Ramos (cell line): Measurements from ENCODE around the gene GSS.

ENCODE experiments used
- in situ Hi-C: fragments of 300-500 bp; cut with MboI; formaldehyde crosslinking; loops from one replicate; pipeline ENCODE4 v1.14.3; 2022; ENCODE audit warnings: low sequenced_read_pairs; ENCODE audit not compliant: unreplicated experiment

GSS gene

DNA sequence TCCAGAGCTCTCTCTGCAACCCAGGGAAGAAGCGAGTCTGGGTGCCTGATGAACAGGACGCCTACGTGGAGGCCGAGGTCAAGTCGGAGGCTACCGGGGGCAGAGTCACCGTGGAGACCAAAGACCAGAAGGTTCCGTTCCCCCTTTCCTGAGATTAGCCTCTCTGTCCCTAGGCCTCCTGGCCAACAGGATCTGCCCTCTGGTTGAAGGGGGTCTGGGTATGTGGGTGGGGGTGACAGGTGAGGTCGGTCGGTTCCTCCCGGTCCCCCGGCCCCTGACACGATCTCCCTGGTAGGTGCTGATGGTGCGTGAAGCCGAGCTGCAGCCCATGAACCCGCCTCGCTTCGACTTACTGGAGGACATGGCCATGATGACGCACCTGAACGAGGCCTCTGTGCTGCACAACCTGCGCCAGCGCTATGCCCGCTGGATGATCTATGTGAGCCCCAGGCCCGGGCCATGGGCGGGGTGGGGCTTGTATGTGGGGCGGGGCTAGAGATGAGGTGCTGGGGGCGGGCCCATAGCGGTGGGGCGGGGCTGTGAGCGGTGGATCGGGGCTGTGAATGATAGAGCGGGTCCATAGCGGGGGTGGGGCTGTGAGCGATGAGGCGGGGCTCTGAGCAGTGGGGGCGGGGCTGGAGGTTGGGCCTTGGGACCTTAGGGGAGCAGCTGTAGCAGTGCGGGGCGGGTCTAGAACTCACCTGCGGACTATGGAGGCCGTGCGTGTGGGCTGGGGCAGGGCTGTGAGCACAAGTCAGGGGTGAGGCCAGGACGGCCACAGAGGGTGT lies 24.0 kb upstream of the GSS start:
- in situ Hi-C loops, result no loop called here

GRCh38 chr20:34978092-34978744 lies 22.6 kb upstream of the GSS start:
- in situ Hi-C loops, result no loop called here

DNA sequence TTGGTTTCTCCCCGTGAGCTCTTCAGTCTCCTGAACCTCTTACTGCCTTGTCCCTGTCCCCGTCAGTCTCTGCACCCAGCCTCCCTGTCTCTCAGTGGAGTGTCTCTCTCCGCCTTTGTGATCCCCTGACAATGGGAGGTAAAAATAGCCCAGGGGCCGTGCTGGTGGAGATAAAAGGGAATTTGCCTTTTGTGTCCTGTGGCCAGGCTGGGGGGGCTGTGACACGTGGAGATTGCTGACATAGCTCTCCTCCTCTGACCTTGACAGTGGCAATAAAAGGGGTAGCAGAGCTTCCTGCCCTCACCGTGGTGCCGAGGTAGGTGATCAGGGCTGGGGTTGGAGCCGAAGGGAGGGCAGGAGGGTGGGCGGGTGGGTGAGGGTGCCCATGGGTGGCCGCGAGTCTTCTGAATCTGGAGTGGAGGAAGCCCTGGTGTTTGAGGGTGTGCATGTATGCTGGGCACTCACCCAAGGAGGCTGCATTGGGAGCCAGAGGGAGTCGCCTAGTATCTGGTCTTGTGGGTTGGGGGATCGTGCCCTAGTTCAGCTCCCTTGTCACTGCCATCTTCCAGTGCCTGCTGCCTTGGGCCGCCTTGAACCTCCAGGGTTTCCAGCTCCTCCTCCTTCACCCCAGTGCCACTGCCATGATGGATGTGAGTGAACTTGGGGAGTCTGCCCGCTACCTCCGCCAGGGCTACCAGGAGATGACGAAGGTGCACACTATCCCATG lies 21.9 kb upstream of the GSS start:
- in situ Hi-C loops, result no loop called here

DNA sequence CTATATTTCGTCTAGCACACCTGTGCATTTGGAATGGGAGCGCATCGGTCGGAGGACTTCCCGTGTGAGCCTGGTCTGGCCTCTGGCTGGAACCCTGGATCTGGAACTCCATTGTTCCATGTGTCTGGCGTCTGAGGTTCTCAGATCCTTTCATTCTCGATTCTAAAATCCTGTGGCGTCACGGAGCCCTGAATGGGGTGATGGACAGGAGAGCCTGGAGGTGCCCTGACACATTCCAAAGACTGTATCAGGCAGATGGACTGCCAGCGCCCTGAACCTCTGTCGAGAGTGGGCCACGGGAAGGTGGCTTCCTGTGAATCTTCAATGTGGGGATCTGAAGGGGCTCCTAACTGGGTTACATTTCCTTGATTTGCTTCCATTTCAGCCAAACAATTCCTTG lies 20.7 kb upstream of the GSS start:
- in situ Hi-C loops, result no loop called here

DNA sequence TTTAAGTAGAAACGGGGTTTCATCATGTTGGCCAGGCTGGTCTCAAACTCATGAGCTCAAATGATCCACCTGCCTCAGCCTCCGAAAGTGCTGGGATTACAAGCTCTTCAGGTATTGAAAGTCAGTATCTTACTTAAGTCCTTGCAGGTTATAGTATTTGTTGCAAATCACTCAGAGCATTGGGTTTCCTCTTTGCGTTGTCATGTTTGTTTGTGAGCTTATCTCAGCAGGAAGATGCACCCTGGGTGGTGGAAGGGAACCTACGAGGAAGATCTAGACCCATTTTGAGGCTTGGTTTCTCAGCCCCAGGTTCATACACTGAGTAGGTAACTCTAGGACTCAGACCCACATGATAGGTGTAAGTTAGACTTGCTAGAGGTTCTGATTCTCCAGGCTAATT lies 18.6 kb upstream of the GSS start:
- in situ Hi-C loops, result no loop called here

- in situ Hi-C loops, result no loop called here
Observed at GRCh38 chr20:34971561-34972235, 16.1 kb upstream of the GSS start.

DNA sequence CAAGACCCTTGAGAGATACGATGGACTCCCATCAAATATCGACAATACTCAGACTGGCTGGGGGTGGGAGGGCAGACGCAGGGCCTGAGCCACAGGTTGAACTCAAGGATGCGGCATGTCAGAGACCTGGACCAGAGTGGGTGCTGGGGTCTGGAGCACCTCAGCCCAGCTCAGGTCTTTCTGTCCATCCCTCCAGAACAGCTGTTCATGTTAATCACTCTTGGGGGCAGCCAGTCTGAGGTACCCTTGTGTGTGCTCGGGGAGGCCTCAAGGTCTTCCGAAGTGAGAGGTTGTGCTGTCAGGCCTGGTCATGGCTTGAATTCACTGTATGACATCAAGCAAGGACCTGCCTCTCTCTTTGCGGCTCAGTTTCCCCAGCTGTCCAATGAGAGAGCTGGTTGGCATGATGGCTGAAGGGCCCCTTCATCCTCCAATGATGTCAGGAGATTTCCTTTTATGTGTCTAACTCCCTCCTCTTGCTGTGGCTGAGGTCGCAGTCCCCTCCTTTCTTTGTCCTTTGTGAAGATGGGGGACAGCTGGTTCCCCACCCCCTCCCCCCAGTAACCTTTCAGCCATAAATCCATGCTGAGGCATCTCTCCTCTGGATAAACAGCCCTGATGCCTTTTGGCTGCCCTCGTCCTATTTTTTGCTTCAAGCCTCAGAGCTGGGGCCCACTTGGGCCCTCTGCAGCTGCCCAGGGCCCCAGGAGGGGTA lies 15.4 kb upstream of the GSS start:
- in situ Hi-C loops, result no loop called here

DNA sequence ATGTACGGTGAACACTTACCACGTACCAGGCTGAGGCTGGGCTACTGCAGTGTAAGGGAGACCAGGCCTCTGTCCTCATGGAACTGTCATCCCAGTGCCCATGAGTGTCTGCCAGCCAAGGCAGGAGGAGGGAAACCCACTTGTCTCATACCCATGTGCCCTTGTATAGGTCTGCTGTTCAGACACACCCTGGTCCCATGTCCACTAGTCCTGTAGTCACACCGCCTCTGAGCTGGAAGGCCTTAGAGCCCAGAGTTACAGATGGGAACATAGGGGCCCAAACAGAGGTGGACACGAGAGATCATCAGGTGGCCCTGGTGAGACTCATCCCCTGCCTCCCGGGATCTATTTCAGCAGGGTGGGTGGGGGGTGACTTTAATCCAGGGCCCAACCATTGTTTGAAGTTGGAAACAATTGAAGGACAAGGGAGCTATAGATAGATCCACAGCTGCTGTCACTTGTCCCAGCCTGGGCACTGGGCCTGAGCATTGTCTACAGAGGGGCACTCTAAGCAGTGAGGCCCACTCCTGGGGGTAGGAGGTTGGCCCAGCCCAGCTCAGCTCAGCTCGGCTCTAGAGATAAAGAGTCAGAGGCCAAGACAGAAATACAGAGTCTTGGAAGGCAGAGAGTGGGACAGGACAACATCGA lies 14.7 kb upstream of the GSS start:
- in situ Hi-C loops, result no loop called here

- in situ Hi-C loops, result no loop called here
Observed at GRCh38 chr20:34968042-34968775, 12.6 kb upstream of the GSS start.

DNA sequence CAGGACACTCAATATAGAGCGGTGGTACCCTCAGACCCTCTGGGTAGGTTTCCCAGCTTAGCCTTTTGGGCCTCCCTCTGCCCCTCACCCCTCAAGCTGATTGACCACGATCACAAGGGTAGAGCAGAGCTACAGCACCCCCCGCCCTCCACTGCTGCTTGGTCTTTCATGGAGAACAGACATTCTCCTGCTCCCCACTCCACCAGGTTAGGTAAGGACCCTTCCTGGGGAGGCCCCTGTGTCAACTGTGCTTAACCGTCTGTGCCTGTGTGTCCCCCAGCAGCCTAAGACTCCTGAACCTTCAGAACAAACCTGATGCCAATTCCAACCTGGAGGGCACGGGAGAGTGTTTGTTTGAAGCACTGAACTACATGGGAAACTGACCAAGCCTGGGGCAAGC lies 11.8 kb upstream of the GSS start:
- in situ Hi-C loops, result no loop called here

GRCh38 chr20:34965051-34965450 lies 9.4 kb upstream of the GSS start:
- in situ Hi-C loops, result no loop called here

DNA sequence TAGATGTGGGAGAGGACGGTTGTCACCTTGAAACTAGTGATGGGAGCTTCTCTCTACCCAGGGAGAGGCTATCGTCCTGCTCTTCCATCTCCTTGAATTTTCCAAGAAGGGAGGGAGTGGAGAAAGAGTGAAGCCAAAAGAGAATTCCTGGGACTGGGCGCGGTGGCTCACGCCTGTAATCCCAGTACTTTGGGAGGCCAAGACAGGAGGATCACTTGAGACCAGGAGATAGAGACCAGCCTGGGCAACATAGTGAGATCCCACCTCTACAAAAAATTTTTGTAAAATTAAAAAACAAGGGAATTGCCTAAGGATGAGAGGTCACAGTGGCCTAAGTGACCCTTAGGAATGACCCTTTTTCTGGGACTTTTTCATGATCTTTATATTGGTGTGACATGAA lies 8.9 kb upstream of the GSS start:
- in situ Hi-C loops, result no loop called here

DNA sequence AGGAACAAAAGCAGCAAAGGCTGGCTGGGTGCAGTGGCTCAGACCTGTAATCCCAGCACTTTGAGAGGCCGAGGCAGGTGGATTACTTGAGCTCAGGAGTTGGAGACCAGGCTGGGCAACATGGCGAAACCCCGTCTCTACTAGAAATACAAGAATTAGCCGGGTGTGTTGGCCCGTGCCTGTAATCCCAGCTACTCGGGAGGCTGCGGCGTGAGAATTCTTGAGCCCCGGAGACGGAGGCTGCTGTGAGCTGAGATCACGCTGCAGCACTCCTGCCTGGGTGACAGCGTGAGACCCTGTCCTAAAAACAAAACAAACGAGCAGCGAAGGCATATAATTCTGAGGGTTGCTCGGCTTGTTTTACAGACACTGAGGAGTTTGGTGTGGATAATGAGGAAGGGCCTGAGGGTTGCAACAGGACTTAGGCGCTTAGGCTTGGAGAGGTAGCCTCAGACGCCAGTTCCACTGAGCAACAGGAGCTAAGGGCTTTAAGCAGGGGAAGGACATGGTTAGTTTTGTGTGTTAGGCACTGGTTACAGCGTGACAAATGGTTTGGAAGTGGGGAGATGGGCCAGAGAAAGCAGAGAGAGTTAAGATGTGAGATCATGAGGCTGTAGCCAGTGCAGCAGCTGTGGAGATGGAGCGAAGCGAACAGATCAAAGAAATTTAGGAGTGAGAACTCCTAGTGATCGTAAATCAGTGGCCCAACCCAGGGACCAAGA lies 1.3 kb upstream of the GSS start:
- in situ Hi-C loops, result loop anchor here (5.0 kb wide), 1 partner anchor 85 kb away; the partner anchor contains the start of gene GGT7

DNA sequence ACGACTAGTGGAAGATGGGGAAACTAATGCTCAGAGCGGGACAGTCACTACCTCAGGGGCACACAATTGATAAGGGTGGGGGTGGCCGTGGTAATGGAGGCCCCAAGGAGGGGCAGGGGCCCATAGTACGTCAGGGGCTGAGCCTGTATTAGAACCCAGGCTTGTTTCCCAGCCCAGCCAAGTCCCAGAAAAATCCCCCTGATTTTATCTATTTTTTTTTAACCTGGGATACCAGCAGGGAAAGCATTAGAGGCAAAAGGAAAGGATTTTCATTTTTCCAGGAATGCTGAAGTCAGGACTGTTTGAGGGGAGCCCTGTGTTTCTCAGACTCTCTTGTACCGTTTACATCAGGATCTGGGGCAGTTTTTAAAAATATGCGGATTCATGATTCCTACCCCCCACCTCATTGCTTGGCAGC lies 444 bp upstream of the GSS start:
- in situ Hi-C loops, result loop anchor here (5.0 kb wide), 1 partner anchor 84 kb away; the partner anchor contains the start of gene GGT7

DNA sequence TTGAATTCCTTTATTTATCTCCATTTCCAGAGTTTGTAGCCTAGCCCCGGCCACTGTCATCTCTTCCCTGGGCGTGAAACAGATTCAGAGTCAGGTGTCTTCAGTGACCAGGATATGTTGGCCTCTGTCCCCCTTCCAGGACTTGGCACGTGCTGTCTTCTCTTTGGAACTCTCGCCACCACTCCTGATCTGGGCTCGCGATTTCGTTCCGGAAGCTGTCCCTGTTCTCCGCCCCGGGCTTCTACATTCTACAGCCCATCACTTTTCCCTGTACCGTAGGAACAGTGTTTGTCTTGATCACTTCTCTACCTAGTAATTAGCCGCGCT lies 739 bp downstream of the GSS start:
- in situ Hi-C loops, result loop anchor here (5.0 kb wide), 1 partner anchor 83 kb away; the partner anchor contains the start of gene GGT7

GRCh38 chr20:34953960-34954359 lies 1.6 kb downstream of the GSS start:
- in situ Hi-C loops, result no loop called here

- in situ Hi-C loops, result no loop called here
Observed at GRCh38 chr20:34952671-34953070, 2.9 kb downstream of the GSS start.

GRCh38 chr20:34951652-34952051 lies 4.0 kb downstream of the GSS start:
- in situ Hi-C loops, result no loop called here
